Fibroblast of pulmonary artery (primary cell): ENCODE measurements around the gene CDHR3.

Experiments
- DNase-seq: peaks from one replicate; pipeline ENCODE4 v3.0.0-alpha.2; 2010; ENCODE audit warnings: low read depth
- H3K4me3 ChIP-seq: replicated peaks from 2 replicates; pipeline ENCODE4 v1.5.1; 2011; ENCODE audit warnings: low read depth, mild to moderate bottlenecking, control low read depth, low read length, moderate library complexity
- TF ChIP-seq, protein P1 (sequence below): IDR thresholded peaks from 2 replicates; pipeline ENCODE4 v1.5.1; 2011; ENCODE audit warnings: mild to moderate bottlenecking, control low read depth, low read length, inconsistent platforms; ENCODE audit errors: missing control alignments

The CDHR3 gene

GRCh38 chr7:105958012-105958411 is 5.1 kb upstream of the CDHR3 start:
- TF ChIP-seq, protein P1, sequence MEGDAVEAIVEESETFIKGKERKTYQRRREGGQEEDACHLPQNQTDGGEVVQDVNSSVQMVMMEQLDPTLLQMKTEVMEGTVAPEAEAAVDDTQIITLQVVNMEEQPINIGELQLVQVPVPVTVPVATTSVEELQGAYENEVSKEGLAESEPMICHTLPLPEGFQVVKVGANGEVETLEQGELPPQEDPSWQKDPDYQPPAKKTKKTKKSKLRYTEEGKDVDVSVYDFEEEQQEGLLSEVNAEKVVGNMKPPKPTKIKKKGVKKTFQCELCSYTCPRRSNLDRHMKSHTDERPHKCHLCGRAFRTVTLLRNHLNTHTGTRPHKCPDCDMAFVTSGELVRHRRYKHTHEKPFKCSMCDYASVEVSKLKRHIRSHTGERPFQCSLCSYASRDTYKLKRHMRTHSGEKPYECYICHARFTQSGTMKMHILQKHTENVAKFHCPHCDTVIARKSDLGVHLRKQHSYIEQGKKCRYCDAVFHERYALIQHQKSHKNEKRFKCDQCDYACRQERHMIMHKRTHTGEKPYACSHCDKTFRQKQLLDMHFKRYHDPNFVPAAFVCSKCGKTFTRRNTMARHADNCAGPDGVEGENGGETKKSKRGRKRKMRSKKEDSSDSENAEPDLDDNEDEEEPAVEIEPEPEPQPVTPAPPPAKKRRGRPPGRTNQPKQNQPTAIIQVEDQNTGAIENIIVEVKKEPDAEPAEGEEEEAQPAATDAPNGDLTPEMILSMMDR: no peak
- no peak overlapping the region for H3K4me3 ChIP-seq
- DNase-seq: no peak

DNA sequence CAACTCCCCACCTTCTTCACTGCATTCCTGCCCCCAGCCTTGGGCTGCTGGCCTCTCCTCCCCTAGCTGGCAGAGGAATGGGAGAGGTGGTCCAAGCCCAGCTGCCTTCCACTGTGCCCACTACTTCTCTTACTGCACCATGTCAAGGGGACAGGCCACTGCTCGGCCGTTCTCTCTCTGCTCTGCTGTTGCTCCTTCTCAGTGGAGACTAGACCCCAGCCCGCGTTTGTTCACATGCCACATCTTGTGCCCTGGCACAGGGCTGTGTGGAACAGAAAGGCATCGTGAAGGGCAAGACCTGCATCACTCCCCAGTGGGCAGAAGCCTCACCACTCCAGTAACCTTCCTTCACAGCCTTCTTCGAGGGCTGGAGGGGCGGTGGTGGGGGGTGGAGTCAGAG is 711 bp upstream of the CDHR3 start:
- no peak overlapping the region for H3K4me3 ChIP-seq
- DNase-seq: no peak
- TF ChIP-seq, protein P1: no peak

DNA sequence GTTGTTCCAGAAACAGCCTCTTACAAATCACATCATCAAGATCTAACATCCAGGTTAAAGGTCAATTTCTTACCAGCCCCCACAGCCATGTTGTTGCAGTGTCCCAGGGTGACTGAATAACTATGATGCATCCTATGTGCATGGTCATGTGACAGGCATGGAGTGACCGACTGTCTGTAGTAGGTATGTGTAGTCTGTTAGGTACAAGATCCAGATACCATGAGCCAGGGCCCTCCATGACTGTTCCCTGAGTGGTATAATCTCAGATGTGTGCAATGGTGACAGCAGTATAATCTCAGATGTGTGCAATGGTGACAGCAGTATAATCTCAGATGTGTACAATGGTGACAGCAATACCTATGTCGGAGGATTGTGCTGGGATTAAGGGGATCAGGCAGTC is 8.8 kb downstream of the CDHR3 start:
- no peak for DNase-seq
- TF ChIP-seq, protein P1: no peak
- no peak overlapping the region for H3K4me3 ChIP-seq

DNA sequence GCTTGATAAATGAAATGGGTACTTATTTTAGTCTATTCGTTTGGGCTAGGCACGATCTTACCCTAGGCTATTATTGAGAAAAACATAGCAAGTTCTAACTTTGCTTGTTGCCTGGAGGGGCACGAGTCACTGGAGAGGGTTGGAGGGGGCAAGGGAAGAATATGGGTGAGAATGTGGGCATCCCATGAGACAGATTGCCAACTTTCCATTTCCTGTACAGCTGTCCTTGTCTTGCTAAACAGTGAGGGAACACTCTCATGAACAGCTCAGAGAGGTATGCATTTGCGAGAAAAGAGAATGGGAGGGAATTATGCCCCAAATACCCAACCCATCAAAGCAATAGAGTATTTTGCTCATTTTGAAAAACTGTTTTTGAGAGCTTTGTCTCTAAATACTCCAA is 9.2 kb downstream of the CDHR3 start:
- H3K4me3 ChIP-seq: no peak overlapping the region
- TF ChIP-seq, protein P1: no peak
- no peak for DNase-seq

DNA sequence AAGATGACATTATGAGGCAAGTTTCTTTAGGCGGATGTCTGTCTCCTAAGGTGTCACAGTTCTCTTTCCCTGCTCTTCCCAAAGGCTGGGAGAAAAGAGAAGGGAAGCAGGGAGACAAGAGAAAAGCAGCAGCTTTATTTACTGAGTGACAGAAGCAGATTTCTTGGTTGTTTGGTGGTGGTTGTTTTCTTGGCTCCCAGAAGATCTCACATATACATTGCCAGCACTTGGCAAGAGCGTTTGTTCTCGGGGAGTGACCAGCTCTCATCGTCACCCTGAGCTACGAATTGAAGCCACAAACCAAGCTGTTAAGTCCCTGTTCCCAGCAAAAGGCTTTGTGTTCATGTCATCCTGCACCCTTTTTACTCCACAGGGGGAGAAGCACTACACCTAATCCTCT is 11.4 kb downstream of the CDHR3 start:
- DNase-seq: no peak
- H3K4me3 ChIP-seq: no peak overlapping the region
- TF ChIP-seq, protein P1: no peak

- DNase-seq: no peak
- H3K4me3 ChIP-seq: no peak overlapping the region
- TF ChIP-seq, protein P1: no peak
These were observed 12.8 kb downstream of the CDHR3 start for GRCh38 chr7:105975770-105976417.

DNA sequence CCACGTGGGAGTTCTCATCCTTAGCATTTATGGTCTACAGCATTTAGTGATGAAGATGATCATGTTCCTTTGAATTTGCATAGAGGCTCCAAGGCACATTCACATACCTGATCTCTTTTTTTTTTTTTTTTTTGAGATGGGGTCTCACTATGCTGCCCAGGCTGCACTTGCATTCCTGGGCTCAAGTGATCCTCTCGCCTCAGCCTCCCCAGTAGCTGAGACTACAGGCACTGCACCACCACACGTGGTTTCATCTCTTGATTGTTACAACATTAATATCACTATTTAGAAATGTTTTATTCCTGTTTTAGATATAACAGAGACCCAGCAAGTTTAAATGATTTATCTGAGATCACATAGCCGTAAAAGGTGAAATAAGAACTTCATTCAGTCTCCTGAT is 13.8 kb downstream of the CDHR3 start:
- no peak for DNase-seq
- H3K4me3 ChIP-seq: no peak overlapping the region
- TF ChIP-seq, protein P1: no peak
